HL-60 (cell line): ENCODE results near the gene NT5C.

Source experiments
- CTCF ChIP-seq: IDR thresholded peaks from one replicate; pipeline ENCODE4 v1.5.1; 2011; ENCODE audit warnings: low read length, control low read depth, inconsistent platforms; ENCODE audit not compliant: insufficient read depth
- POLR2AphosphoS5 ChIP-seq: IDR thresholded peaks from 2 replicates; pipeline ENCODE4 v1.6.1; 2012; ENCODE audit warnings: low read depth

- no peak for TF ChIP-seq CTCF
- TF ChIP-seq POLR2AphosphoS5, result no peak; the same call in 1 of the 2 replicates
Measured at GRCh38 chr17:75133001-75133400, 1.5 kb upstream of the NT5C start.
